HG02885 (cell line): ENCODE measurements around the gene RUNX2.

Experiments used
- ATAC-seq: cut with Tn5 transposase; IDR thresholded peaks from one replicate; pipeline ENCODE4 v1.9.1; 2021; ENCODE audit warnings: mild to moderate bottlenecking; ENCODE audit not compliant: unreplicated experiment, poor library complexity

The RUNX2 gene

DNA sequence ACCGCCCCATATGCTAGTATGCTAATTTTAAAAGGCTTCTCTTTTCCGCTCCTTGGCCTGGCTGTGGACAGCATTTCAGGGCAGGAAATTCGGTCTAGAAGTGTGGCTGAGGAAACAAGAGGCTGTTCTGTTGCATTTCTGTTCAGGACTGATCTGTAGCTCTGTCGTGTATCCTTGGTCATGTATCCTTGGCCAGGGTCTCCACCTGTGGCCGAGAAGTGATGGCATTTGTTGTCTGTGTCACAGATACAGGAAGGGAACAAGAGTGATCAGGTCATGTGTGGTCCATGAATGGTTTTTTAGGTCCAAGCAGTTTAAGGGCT, 350.1 kb downstream of the RUNX2 start:
- ATAC-seq, result no peak

DNA sequence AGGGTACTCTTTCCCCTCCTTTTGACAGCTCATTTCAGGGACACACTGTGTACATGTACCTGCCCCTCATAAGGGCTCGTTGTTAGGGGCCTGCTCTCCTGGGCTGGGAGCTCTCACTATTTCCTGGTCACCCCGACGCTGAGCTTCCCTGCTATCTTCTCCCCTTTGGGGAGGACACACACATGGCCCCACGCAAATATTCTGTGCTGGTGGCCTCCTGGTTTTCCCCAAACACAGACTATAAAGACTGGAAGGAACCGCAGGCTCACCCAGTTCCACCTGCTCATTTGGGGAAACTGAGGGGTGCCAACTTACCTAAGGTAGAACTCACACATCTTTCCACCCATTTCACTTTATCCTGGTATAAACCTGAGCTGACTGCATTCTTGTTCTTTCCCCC, 351.0 kb downstream of the RUNX2 start:
- ATAC-seq, result no peak

DNA sequence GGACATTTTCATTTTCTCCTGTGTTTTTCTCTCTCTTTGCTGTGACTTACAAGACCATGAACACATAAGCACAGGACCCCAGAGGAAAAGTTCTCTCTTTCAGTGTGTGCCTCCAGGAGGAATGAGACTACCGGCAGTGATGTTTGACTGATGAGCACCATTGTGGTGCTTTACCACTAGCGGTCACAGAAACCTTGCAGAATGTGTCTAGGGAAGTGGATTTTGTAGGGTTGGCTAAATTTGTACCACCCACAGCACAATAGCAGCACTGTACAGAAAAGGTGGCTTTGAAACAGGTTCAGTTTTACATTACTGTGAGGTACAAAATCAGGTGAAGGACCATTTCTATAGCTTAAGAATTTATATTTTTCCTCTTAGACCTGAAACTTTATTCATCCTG, 351.5 kb downstream of the RUNX2 start:
- ATAC-seq, result no peak

DNA sequence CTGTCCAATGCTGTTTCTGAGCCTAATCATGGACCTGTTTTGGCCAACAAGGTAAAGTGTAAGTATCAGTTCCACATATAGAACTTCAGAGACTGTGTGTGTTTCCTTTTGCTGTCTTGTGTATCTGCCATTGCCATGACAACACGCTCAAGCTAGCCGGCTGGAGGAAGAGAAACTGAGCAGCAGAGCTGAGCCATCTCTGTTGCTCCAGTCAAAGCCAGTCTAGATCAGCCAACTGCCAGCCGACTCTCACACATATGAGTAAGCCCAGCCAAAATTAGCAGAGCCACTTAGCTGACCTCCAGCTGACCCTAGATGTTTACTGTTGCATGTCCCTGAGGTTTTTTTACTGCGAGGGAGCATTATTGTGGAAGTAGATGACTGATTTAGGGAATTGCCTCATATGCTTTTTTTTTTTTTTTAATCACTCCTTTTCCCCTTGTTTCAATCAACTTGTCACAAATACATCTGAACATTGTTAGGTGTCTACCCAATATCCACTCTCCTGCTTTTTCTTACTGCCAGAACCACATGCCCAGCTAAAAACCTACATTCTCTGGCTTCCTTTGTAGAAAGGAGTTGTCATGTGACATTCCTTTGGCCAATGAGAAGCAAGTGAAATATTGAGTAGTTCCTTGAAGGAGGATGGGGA, 353.9 kb downstream of the RUNX2 start:
- peak; percentile 97 for ATAC-seq

DNA sequence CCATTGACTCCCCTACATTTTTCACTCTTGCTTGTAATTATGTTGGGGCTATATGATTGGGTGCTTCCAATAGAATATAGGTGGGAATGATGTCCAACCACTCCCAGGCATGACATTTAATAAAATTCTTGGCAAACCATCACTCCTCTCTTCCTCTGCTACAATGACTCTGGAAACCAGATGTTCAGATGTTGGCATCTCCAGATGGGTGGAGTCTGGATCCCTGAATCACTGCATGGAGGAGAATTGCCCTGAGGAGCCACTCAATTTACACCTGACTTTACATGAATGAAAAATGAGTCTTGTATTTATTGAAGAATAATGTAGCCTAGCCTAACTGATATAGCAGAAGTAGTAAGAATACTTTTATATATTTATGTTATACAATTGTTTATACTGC, 356.3 kb downstream of the RUNX2 start:
- no peak for ATAC-seq

DNA sequence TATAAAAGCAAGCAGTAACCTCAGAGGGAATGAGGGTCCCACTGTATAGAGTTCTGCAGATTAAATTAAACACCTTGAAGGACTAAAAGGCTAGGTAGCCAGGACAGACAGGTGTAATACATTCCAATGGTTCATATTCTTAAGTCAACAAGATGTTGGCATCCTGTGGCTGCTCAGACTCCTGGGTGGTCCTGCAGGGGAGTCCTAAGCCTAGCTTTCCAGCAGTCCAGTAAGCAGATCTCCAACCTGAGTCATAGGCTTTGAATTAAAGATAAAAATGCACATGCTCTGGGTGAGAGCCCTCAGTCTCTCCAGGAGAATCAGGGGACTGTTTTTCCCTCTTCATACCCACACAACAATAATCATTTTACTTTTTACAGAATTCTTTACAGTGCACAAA, 356.9 kb downstream of the RUNX2 start:
- no peak for ATAC-seq

DNA sequence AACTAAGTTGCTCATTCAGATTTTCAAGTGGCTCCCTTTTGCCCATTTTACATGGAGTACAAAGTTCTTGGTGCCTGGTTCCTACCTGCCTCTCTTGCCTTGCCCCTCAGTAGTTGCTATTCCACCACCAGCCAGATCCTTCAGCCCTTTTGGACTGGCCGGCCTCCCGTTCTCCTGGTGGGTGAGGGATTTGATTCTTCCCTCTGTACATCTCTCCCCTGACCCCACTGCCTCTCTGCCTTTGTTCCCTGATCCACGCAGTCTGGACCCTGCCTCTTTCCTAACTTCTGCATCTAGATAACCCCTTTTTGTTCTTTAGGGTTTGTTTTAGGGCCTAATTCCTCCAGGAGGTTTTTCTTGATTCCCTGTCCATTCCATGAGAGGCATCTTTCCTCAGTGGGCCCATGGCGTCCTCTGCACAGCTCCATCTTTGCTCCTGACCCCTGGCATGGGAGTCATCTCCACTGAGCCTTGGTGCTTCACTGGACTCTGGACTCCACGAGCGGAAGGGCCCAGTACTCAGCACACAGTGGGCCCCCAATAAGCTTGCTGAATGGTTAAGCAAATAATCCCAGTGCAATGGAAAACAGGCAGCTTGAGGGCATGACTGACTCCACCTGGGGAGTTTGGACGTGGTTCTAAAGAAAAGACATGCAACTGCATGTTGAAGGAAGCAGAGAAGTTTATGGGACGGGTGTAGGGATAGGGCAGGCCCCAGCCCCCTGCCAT, 358.9 kb downstream of the RUNX2 start:
- peak; percentile 20 for ATAC-seq

DNA sequence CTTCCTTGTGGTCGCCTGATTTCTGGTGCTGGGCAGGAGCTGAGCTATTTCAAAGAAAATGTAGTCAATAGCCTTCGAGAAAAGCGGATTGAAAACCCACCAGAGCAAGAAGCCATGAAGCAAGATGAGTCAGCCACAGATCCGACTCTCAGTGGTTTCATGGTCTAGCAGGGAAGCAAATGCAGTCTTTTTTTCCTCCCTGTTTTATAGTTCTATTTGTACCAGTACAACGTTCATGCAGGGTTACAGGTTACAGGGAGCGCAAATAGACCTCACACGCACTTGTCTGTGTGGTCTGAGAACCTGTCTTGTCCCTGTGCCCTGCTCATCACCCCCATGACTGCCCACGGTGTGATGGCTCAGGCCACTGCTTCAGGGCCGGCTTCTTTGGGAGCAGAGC, 359.4 kb downstream of the RUNX2 start:
- ATAC-seq, result peak; percentile 95

DNA sequence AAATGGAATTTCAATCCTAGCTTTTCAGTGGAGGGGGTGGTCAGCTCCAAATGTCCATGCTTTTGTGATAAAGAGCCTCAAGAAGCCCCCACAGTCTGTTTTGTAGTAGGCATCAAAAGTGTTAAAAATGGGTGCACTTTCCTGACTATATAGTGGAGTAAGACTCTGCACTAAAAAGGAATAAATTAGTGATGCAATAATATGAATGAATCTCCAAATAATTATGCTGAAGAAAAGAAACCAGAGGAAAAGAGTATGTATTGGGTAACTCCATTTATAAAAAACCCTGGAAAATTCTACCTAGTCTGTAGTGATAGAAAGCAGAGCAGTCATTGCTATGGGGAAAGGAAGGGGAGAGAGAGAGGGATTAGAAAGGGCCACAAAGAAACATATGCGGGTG, 360.1 kb downstream of the RUNX2 start:
- no peak for ATAC-seq

DNA sequence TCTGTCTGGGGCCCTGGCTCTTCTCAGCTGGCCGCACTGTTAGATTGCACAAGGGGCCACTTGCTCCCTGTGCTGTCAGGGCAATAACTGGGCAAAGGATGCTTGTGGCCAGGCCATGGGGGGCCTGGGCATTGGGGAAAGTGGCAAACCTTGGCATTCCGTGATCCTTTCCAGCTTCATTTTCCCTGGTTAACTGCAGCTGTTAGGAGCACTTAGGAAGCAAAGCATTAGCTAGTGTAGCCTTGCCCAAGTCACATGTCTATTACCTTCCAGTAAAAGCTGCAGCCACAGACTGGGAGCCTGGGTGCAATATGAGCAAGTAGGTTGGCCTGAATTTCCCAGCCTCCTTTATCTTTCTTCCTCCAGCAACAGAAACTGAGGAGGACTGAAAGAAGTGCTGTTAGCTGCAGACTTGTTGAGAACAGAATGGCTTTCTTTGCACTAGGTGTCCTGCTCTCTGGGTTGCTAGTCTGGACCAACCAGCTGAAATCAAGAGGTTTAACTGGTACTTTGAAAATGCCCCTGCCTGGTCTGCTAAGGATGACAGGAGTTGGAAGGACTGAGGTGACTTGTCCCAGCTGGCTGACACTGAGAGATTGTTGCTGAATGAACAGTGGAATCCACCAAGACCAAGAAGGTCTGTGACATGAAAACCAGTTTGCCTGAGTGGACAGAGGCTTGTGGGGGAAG, 361.9 kb downstream of the RUNX2 start:
- no peak for ATAC-seq

DNA sequence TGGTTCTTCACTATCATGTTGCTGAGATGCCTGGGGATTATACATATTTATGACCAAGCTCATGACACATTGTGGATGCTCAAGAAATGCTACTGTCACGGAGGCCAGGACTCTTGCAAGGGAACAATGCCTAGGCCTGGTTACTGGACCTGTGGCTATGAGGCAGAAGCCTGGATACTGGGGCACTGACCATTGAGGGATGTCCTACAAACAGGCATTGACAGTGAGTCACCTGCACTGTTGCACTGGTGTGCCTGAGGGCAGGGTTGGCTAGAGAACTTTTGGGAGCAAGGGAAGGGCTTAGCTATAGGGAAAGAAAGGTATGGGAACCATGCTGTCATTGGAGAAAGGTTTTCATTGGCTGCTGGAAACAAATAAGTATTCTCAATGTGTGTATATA, 362.7 kb downstream of the RUNX2 start:
- ATAC-seq, result no peak

DNA sequence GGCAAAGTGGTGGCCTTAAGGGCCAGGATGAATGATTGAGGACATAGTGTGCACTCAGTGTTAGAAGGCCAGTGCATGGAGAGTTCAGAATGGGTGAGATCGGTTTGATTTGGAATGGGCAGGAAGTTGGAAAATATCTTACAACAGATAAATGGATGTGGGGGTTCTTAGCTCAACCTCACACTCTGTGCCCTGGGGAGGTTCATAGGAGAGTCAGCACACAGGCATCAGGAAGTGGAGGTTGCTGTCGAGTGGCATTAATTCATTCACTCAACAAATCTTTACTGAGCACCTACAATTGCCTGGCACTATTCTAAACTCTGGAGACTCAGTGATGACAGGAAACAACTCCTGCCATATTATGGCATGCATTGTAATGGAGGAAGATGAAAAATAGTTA, 363.3 kb downstream of the RUNX2 start:
- no peak for ATAC-seq

DNA sequence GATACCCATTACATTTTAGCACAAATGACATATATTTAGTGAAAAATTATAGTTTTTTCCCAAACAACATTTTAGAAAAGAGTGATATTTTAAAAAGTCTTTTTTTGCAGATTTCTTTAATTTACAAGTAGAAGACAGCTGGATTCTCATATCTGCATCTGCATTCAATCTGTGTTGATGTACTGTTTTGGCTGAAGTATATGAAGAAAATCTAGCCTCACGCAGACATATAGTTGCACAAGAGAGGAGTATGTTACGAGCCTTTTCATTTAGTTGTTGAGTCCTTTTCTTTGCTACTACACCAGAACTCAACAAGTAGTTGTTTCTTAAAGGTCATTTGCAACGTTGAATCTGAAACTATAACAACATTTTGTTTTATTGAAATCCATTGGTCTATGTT, 363.9 kb downstream of the RUNX2 start:
- no peak for ATAC-seq

DNA sequence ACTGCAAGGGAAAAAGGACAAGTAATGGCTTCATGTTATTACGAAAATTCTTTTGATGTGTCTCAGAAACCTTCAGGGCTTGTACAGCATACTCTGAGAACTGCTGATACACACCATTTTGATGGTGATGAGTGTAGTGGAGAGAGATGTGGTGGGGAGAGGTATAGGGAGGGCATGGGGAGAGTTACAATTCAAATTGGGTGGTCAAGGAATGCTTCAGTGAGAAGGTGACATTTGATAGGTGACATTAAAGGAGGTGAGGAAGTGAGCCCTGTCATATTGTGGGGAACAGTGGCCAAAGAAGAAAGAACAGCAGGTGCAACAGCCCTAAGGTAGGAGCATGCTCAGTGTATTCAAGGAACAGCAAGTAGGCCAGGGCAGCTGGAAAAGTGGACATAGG, 368.6 kb downstream of the RUNX2 start:
- ATAC-seq, result no peak

DNA sequence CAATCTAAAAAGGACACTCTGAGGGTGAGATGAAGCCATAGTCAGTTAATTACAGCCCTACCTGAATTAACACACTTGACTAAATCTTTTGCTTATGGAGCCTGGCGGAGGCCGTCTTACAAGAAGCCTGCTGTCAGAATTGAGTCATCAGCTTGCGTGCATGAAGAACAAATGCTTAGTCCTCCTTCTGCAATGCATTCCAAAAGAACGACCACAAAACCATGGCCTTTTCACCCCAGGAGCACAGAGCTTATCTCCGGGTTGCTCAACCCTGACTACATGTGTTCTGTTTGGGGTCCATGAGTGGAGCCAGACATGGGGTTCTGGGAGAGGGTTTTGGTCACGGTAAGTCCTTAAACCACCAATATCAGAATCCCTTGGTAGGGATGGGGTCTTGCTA, 369.5 kb downstream of the RUNX2 start:
- no peak for ATAC-seq

DNA sequence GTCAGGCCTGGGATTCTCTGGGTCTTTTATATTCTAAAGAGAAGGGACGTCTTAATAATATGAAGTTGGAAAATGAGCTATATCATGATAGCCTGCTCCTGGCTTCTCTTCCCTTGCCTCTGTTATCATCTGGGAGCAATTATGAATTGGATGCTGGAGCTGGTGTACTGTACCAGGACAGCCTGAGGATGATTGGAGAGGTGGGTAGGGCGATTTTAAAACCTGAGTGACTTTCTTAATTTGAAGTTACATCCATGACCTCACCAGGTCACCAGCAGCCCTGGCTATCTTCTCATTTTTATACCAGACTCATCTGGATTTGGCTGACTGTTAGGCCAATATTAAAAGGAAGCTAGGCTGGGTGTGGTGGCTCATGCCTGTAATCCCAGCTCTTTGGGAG, 369.9 kb downstream of the RUNX2 start:
- ATAC-seq, result no peak

DNA sequence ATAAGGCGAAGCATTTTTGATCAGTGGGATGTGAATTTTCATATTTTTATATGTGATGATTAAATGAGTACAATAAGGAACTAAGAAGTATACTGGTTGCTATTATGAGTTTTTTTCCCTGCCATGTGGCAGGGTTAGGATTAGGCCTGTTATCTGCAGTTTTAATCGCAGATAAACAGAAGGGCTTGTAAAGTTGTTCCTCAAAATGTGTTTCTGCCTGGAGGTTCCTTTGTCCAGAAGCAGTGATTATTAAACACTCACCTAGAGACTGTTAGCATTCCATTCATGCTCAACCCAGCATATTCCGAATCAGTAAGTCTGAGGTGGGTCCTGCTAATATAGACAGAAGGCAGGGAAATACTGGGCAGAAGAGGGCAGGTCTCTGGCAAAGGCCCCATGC, 371.5 kb downstream of the RUNX2 start:
- no peak for ATAC-seq

DNA sequence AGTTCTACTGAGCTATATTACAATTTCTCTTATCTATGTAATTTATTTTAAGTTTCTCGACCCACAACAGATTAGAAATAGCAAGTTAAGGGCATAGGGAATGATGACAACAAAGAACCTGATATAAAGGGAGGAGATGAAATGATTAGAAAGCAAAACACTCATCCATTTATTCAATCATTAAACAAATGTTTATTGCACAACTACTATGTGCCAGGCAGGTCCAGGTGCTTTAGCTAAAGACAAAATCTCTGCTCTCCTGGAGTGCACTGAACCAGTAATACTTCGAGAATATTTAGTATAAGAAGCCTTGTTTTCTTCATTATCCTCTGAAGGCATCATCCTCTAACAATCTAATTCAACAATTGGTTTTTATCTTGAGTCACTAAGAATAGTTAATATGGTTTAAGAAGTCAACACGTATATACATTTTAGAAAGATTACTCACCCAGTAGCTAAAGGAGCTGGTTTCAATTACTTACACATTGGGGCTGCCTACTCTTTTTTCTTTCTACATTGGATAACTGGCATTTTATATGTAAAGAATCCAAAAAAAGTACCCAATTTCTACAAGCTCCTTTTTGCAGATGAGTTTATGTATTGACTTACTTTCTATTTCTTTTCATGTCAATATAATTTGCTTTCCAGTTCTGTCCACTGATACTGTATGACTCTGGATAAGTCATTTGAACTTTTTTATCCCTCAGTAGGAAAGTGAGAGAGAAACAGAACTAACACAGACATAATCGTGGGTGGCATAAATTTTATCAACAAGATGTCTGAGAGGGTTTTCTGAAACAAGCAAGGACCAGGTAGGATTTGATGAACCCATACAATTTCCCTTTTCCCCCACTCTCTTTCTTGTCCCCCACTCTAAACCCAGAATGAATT, 375.0 kb downstream of the RUNX2 start:
- no peak for ATAC-seq

DNA sequence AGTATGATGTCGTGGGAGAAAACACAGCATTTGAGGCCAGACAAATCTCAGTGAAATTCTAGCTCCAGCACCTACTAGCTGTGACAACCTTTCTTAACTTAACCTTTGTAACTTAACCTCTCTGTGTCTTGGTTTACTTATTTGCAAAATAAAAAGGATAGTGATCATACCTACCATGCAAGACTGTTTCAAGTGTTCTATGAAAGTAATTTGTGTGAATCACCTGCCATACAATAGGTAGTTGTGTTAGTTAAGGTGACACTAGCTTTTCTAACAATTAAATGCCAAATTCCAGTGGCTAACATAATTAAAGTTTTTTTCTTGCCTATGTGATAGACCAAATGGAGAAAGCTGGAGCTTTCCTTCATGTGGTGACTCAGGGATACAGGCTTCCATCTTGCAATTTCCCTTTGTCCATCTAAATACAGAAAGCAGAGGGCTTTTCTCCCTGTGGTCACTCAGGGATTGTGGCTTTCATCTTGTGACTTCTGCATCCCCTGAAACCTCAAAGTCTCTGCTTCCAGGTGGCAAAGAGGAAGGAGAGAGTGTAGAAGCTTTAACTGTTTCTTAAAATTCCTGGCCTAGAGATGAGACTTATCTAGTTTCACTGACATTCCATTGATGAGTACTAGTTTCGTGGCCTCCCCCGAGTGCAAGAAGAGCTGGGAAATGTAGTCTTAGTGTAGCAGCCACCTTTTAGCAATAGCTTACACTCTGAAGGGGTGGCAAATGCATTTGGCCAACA, 376.1 kb downstream of the RUNX2 start:
- ATAC-seq, result no peak

DNA sequence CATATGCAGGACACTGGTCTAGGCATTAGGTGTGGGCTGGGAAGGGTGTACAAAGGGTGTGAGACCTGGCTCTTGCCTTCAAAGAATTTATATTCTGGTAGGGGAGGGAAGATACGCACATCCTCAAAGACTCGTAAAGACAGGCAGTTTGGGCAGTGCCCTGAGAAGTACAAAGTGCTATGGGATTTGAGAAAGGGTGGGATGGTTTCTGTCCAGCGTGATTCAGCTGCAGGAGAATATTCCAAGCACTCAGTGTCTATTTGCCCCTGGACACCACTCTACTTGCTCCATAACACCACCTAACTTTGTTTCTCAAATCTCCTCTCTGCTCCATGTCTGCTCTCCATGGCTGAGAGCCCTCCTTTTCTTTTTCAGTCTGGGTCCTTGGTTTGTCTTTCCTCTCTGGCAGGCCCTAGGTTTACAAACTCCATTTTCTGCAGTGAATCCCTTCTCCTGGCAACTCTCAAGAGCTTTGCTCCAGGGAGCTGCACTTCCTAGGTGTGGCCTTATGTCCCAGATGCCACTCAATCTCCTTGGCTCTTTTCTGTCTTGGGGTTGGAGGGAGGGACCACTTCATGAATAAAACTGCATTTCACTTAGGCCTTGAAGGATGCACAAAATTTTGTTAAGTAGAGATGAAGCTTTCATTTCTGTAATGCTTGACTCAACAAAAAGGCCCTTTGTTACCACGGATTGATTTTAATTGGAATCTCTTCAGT, 377.2 kb downstream of the RUNX2 start:
- no peak for ATAC-seq
